ENCODE measurements around the gene SELPLG. TPM values are rescaled to one million over a fixed set of nuclear protein-coding genes. Genes with fewer than 3 reads are reported as not detected.

SELPLG gene
- total and polyA plus RNA-seq, 2 donors (not counting 1 experiment from before 2014, with no cell fraction given): 6.1 to 8.0 TPM

GRCh38 chr12:108671110-108671509 lies 37.4 kb upstream of the SELPLG start:
- H3K4me1 ChIP-seq (ENCODE audit: control insufficient read depth in 2 of 2, insufficient read depth in 2 of 2, low read length in 2 of 2): peaks cover 19 to 21% of the 10 kb centered on the region in 2 donors
- no peak overlapping the region for H2AFZ ChIP-seq (ENCODE audit: insufficient read depth, low read depth, low read length, poor library complexity, severe bottlenecking)
- intact Hi-C loops (cut with micrococcal nuclease): no loop called here
- H3K27me3 ChIP-seq (replicated peaks in 1 of 4; ENCODE audit: control extremely low read depth in 1 of 4, control insufficient read depth in 3 of 4, insufficient read depth in 4 of 4, low read length in 3 of 4): no peaks in the 10 kb centered on the region
- ATAC-seq (ENCODE audit: low read depth) (no peak), DNase-seq (no peak)
- CTCF ChIA-PET: interaction anchor here (0.6 to 11.7 kb wide), 3 partner anchors 14 to 130 kb away, joined by 3 to 312 read pairs (median 3); no protein-coding TSS in a partner anchor
- H3K4me3 ChIP-seq (ENCODE audit: control extremely low read depth in 1 of 5, extremely low read depth in 1 of 5, insufficient read depth in 1 of 5, low read depth in 2 of 5, low read length in 4 of 5): no peak overlapping the region
- POLR2A ChIA-PET: no interaction called here
- no peak overlapping the region for H3K9ac ChIP-seq (ENCODE audit: low read length)
- no peaks in the 10 kb centered on the region for H3K9me3 ChIP-seq (ENCODE audit: control extremely low read depth in 1 of 3, control insufficient read depth in 2 of 3, insufficient read depth in 1 of 3, low read length in 2 of 3)
- H3K27ac Mint-ChIP-seq: peak overlapping the region; percentile 37
- H3K27ac ChIP-seq (ENCODE audit: low read length in 2 of 2): no peak overlapping the region
- no peaks in the 10 kb centered on the region for H3K27me3 Mint-ChIP-seq
- no peaks in the 10 kb centered on the region for H4K20me1 ChIP-seq (ENCODE audit: control insufficient read depth, insufficient read depth, low read length, poor library complexity, severe bottlenecking)
- peaks cover 18% of the 10 kb centered on the region for H3K4me1 Mint-ChIP-seq
- H3K36me3 ChIP-seq (replicated peaks in 1 of 2; ENCODE audit: control extremely low read depth in 1 of 2, control insufficient read depth in 1 of 2, extremely low read depth in 1 of 2, insufficient read depth in 2 of 2, low read length in 1 of 2): peaks cover 6 to 14% of the 10 kb centered on the region in 2 experiments
- H3K9me3 Mint-ChIP-seq (ENCODE audit: insufficient read depth): no peaks in the 10 kb centered on the region
- 92% methylated on average over 2 of the region's 3 CpGs for WGBS (ENCODE audit: insufficient coverage)
- H3K79me2 ChIP-seq (ENCODE audit: control insufficient read depth, insufficient read depth, low read length): peaks cover 32% of the 10 kb centered on the region
- no peak overlapping the region for H3K4me3 Mint-ChIP-seq
- TF ChIP-seq CTCF (IDR thresholded peaks at IDR 0.05): no peak
- no peak for TF ChIP-seq EZH2 (IDR thresholded peaks at IDR 0.05; ENCODE audit: borderline replicate concordance, insufficient read depth, low read depth, low read length, poor library complexity, severe bottlenecking)
- no peak overlapping the region for H3K4me2 ChIP-seq (replicated peaks; ENCODE audit: low read depth, low read length, poor library complexity, severe bottlenecking)

- Histone ChIP-seq H3K9ac (ENCODE audit: low read length) (no peak overlapping the region), H3K4me3 (ENCODE audit: control extremely low read depth in 1 of 5, extremely low read depth in 1 of 5, insufficient read depth in 1 of 5, low read depth in 2 of 5, low read length in 4 of 5) (no peak overlapping the region), H3K36me3 (replicated peaks in 1 of 2; ENCODE audit: control extremely low read depth in 1 of 2, control insufficient read depth in 1 of 2, extremely low read depth in 1 of 2, insufficient read depth in 2 of 2, low read length in 1 of 2) (peaks cover 5 to 6% of the 10 kb centered on the region in 2 experiments), H3K27me3 (replicated peaks in 1 of 4; ENCODE audit: control extremely low read depth in 1 of 4, control insufficient read depth in 3 of 4, insufficient read depth in 4 of 4, low read length in 3 of 4) (no peaks in the 10 kb centered on the region), H3K9me3 (ENCODE audit: control extremely low read depth in 1 of 3, control insufficient read depth in 2 of 3, insufficient read depth in 1 of 3, low read length in 2 of 3) (no peaks in the 10 kb centered on the region), H4K20me1 (ENCODE audit: control insufficient read depth, insufficient read depth, low read length, poor library complexity, severe bottlenecking) (no peaks in the 10 kb centered on the region), H3K4me1 (ENCODE audit: control insufficient read depth in 2 of 2, insufficient read depth in 2 of 2, low read length in 2 of 2) (peaks cover 29 to 31% of the 10 kb centered on the region in 2 donors), H3K27ac (ENCODE audit: low read length in 2 of 2) (no peak overlapping the region), H3K79me2 (ENCODE audit: control insufficient read depth, insufficient read depth, low read length) (peaks cover 42% of the 10 kb centered on the region), H3K4me2 (replicated peaks; ENCODE audit: low read depth, low read length, poor library complexity, severe bottlenecking) (no peak overlapping the region), H2AFZ (ENCODE audit: insufficient read depth, low read depth, low read length, poor library complexity, severe bottlenecking) (no peak overlapping the region)
- intact Hi-C loops (cut with micrococcal nuclease): no loop called here
- POLR2A ChIA-PET: no interaction called here
- Mint-ChIP-seq H3K27ac (no peak overlapping the region), H3K9me3 (ENCODE audit: insufficient read depth) (no peaks in the 10 kb centered on the region), H3K4me3 (no peak overlapping the region), H3K4me1 (peaks cover 26% of the 10 kb centered on the region), H3K27me3 (no peaks in the 10 kb centered on the region)
- TF ChIP-seq EZH2 (IDR thresholded peaks at IDR 0.05; ENCODE audit: borderline replicate concordance, insufficient read depth, low read depth, low read length, poor library complexity, severe bottlenecking): no peak
- no peak for TF ChIP-seq CTCF (IDR thresholded peaks at IDR 0.05)
- CTCF ChIA-PET: interaction anchor here (0.6 to 11.7 kb wide), 6 partner anchors 33 to 281 kb away, joined by 3 to 312 read pairs (median 68); partner anchors contain the start of gene SELPLG
- 96% methylated on average over 4 of the region's 7 CpGs for WGBS (ENCODE audit: insufficient coverage)
- ATAC-seq (ENCODE audit: low read depth): no peak
- DNase-seq: no peak
These were observed 36.5 kb upstream of the SELPLG start for GRCh38 chr12:108670066-108670631.
